DND-41 (cell line): ENCODE results near the gene IPP.
A peak's percentile ranks its signal among the peaks of the same experiment; 100 is the strongest.

ENCODE experiments used
- ATAC-seq: fragments of 200-7000 bp; cut with Tn5 transposase; 3 replicates; pipeline ENCODE4 v1.9.1; 2021; ENCODE audit warnings: low read depth; ENCODE audit not compliant: insufficient read depth
- DNase-seq: peaks from one replicate; pipeline ENCODE4 v3.0.0-alpha.2; 2020
- H2AFZ ChIP-seq: 2 replicates; pipeline ENCODE4 v1.6.0; 2012; ENCODE audit warnings: low read depth, low read length
- H3K27ac ChIP-seq: 2 replicates; pipeline ENCODE4 v1.5.1; 2012; ENCODE audit warnings: low read length, inconsistent platforms
- H3K27me3 ChIP-seq: fragments of 200-600 bp; sonication (generic); 2 replicates; pipeline ENCODE4 v1.6.0; 2012; ENCODE audit warnings: low read length, mild to moderate bottlenecking, inconsistent platforms; ENCODE audit not compliant: insufficient read depth, poor library complexity
- H3K36me3 ChIP-seq: 2 replicates; pipeline ENCODE4 v1.5.1; 2012; ENCODE audit warnings: low read length, inconsistent platforms; ENCODE audit not compliant: insufficient read depth
- H3K4me1 ChIP-seq: 2 replicates; pipeline ENCODE4 v1.5.1; 2012; ENCODE audit warnings: mild to moderate bottlenecking, low read length; ENCODE audit not compliant: insufficient read depth
- H3K4me2 ChIP-seq: 2 replicates; pipeline ENCODE4 v1.6.0; 2012; ENCODE audit warnings: mild to moderate bottlenecking, moderate library complexity, low read length, inconsistent platforms; ENCODE audit not compliant: insufficient read depth
- H3K4me3 ChIP-seq, 2 experiments: fragments of 200-600 bp in 1 of 2; shearing (Covaris generic) in 1 of 2; 2 replicates each; pipeline ENCODE4 v1.5.1; 2012 to 2016; ENCODE audit warnings: inconsistent platforms in 2 of 2, low read length in 2 of 2, mild to moderate bottlenecking in 2 of 2, low read depth in 1 of 2, moderate library complexity in 1 of 2
- H3K79me2 ChIP-seq: 2 replicates; pipeline ENCODE4 v1.6.0; 2012; ENCODE audit warnings: low read length, inconsistent platforms; ENCODE audit not compliant: insufficient read depth
- H3K9ac ChIP-seq: 2 replicates; pipeline ENCODE4 v1.6.0; 2012; ENCODE audit warnings: low read depth, mild to moderate bottlenecking, inconsistent platforms, low read length, moderate library complexity
- H3K9me3 ChIP-seq: 2 replicates; pipeline ENCODE4 v1.5.1; 2012; ENCODE audit warnings: low read length, moderate library complexity, mild to moderate bottlenecking, inconsistent platforms; ENCODE audit not compliant: insufficient read depth, severe bottlenecking
- H4K20me1 ChIP-seq: 2 replicates; pipeline ENCODE4 v1.6.0; 2012; ENCODE audit warnings: low read length; ENCODE audit not compliant: insufficient read depth
- CTCF ChIP-seq: IDR thresholded peaks from 2 replicates; pipeline ENCODE4 v1.5.1; 2012; ENCODE audit warnings: borderline replicate concordance, low read length, moderate library complexity, mild to moderate bottlenecking; ENCODE audit not compliant: poor library complexity, severe bottlenecking; ENCODE audit errors: extremely low read depth
- EZH2 ChIP-seq: IDR thresholded peaks from 3 replicates; pipeline ENCODE4 v1.6.1; 2012; ENCODE audit warnings: borderline replicate concordance, low read depth, mild to moderate bottlenecking, moderate library complexity, low read length, inconsistent platforms; ENCODE audit not compliant: severe bottlenecking

Gene IPP

GRCh38 chr1:45769261-45769932, 18.9 kb upstream of the IPP start:
- H3K36me3 ChIP-seq, result no peaks in the 10 kb centered on the region
- H2AFZ ChIP-seq, result no peak overlapping the region
- H3K27me3 ChIP-seq, result no peaks in the 10 kb centered on the region
- TF ChIP-seq CTCF (no peak), EZH2 (no peak)
- no peaks in the 10 kb centered on the region for H3K4me1 ChIP-seq
- no peak overlapping the region for H3K27ac ChIP-seq
- DNase-seq, result no peak
- no peaks in the 10 kb centered on the region for H4K20me1 ChIP-seq
- H3K4me2 ChIP-seq, result no peak overlapping the region
- H3K4me3 ChIP-seq, result no peak overlapping the region
- peak; percentile 35; the same call in 1 of the 3 replicates for ATAC-seq
- H3K79me2 ChIP-seq, result no peaks in the 10 kb centered on the region
- no peaks in the 10 kb centered on the region for H3K9me3 ChIP-seq
- no peak overlapping the region for H3K9ac ChIP-seq

- Histone ChIP-seq H3K4me2 (no peak overlapping the region), H3K79me2 (no peaks in the 10 kb centered on the region), H3K9ac (no peak overlapping the region), H3K4me3 (no peak overlapping the region), H4K20me1 (no peaks in the 10 kb centered on the region), H3K27ac (no peak overlapping the region), H3K36me3 (no peaks in the 10 kb centered on the region), H3K27me3 (no peaks in the 10 kb centered on the region), H3K9me3 (no peaks in the 10 kb centered on the region), H3K4me1 (no peaks in the 10 kb centered on the region), H2AFZ (no peak overlapping the region)
- DNase-seq (no peak), ATAC-seq (no peak)
- TF ChIP-seq CTCF, result no peak
- TF ChIP-seq EZH2, result no peak
These were observed 16.6 kb upstream of the IPP start for GRCh38 chr1:45767035-45767434.

GRCh38 chr1:45765999-45766792, 15.7 kb upstream of the IPP start:
- Histone ChIP-seq H3K9me3 (no peaks in the 10 kb centered on the region), H2AFZ (no peak overlapping the region), H3K4me3 (no peak overlapping the region), H3K79me2 (no peaks in the 10 kb centered on the region), H3K4me1 (no peaks in the 10 kb centered on the region), H4K20me1 (no peaks in the 10 kb centered on the region), H3K36me3 (no peaks in the 10 kb centered on the region), H3K4me2 (no peak overlapping the region), H3K9ac (no peak overlapping the region), H3K27ac (no peak overlapping the region), H3K27me3 (no peaks in the 10 kb centered on the region)
- no peak for DNase-seq
- no peak for TF ChIP-seq CTCF
- TF ChIP-seq EZH2, result no peak
- ATAC-seq, result no peak
